Measurements from ENCODE around the gene NRDC.
"Not testable (repeated sequence)": the region's sequence is repeated elsewhere in the genome, so short reads cannot be mapped to it uniquely, and the experiment has no call there.

The NRDC gene

GRCh38 chr1:51842261-51842660 is 36.3 kb downstream of the NRDC start:
- no peak for DNase-seq (ENCODE audit: low read depth, low spot score)

DNA sequence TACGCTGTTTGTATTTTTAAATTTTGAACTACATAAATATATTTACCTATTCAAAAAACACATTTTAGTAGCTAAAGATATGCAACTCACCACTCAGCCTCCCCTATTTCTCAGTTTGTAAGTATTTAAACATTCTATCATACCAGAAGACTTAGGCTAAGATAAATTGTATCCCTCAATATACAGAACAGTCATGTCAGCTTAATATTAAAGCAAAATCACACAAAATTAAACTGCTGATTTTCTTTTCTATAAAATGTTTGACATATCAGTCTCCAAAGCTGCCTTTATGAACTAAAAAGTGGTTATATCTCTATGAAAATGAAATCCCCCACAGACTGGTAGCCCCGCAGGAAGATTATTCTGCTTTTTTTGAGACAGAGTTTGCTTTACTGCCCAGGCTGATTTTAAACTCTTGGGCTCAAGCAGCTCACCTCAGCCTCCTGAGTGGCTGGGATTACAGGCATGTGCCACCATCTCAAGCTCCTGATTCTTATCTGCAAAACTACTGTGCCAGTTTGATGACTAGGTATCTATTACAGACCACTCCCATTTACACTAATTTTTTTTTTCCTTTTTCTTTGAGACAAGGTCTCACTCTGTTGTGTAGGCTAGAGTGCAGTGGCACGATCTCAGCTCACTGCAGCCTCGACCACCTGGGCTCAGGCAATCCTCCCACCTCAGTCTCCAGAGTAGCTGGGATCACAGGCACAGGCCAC is 37.6 kb downstream of the NRDC start:
- no peak for DNase-seq (ENCODE audit: low read depth, low spot score)

DNA sequence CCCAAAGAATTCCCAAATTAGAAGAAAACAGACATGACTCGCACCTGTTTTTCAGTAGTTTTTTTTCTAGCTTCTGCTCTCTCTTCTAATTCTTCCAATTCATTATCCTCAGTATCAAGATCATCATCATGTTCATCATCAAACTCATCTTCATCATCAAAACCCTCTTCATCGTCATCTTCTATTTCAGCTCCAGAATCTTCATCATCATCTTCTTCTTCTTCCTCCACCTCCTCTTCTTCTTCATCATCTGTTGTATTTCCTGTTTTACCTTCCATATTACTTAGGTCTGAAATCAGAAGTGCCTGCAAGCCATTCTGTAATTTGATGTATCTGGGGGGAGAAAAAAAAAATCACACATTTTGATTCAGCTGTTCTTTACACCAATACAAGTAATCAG is 38.3 kb downstream of the NRDC start:
- no peak for DNase-seq (ENCODE audit: low read depth, low spot score)

GRCh38 chr1:51839094-51839493 is 39.4 kb downstream of the NRDC start:
- DNase-seq (ENCODE audit: low read depth, low spot score), result no peak

GRCh38 chr1:51837243-51837642 is 41.3 kb downstream of the NRDC start:
- no peak for DNase-seq (ENCODE audit: low read depth, low spot score)

DNA sequence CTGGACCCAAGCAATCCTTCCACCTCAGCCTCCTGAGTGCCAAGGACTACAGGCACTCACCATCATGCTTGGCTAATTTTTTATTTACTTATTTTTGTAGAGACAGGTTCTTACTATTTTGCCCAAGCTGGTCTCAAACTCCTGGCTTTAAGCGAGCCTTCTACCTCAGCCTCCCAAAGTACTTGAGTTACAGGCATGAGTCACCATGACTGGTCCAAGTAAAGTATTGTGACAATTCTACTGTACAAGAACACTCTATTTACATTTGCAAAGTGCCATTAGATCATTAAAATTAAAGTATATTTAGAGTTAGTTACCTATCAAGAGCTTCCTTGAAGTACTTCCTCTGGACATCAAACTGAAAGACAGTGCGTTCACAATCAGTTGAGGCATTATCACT is 44.8 kb downstream of the NRDC start:
- DNase-seq (ENCODE audit: low read depth, low spot score), result no peak

DNA sequence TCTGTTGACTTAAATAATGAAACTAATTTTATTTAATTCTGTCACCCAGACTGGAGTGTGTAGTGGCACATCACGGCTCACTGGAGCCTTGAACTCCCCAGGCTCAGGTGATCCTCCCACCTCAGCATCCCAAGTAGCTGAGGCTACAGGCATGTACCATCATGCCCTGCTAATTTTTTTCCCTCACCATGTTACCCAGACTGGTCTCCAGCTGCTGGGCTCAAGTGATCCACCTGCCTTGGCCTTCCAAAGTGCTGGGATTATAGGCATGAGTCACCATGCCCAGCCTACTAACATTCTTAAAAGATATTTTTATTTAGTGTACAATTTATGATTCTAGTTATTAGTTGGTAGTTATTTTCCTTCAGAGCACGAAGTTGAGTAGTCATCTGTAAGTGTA is 49.5 kb downstream of the NRDC start:
- DNase-seq (ENCODE audit: low read depth, low spot score), result no peak

GRCh38 chr1:51819810-51820209 is 58.7 kb downstream of the NRDC start:
- DNase-seq (ENCODE audit: low read depth, low spot score), result no peak

DNA sequence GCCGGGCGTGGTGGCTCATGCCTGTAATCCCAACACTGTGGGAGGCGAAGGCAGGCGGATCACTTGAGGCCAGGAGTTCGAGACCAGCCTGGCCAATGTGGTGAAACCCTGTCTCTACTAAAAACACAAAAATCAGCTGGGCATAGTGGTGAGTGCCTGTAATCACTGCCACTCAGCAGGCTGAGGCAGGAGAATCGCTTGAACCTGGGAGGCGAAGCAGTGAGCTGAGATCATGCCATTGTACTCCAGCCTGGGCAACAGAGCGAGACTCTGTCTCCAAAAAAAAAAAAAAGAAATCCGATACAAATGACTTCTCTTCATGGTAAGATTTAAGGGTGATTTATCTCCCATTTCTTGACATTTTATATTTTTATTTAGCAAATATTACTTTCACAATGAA is 59.5 kb downstream of the NRDC start:
- not testable (repeated sequence) for DNase-seq (ENCODE audit: low read depth, low spot score)

- DNase-seq (ENCODE audit: low read depth, low spot score), result no peak
Measured at GRCh38 chr1:51818487-51818886, 60.0 kb downstream of the NRDC start.

DNA sequence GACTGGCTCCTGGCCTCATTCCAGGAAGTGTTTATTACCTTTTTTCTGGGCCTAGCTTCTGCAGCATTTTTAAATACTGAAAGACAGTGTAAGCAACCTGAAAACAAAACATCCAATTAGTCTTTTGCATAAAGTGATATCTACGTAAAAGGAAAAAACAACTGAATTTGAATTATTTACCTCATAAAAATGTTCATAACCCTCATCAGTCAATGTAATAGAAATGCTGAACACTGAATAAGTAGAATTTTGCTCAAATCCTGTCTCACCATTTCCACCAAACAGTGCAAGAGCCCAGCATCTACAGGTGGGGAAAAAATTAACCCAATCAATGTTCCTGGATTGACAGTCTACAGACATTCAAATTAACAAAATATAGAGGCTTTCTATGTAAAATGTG is 64.0 kb downstream of the NRDC start:
- DNase-seq (ENCODE audit: low read depth, low spot score), result no peak

DNA sequence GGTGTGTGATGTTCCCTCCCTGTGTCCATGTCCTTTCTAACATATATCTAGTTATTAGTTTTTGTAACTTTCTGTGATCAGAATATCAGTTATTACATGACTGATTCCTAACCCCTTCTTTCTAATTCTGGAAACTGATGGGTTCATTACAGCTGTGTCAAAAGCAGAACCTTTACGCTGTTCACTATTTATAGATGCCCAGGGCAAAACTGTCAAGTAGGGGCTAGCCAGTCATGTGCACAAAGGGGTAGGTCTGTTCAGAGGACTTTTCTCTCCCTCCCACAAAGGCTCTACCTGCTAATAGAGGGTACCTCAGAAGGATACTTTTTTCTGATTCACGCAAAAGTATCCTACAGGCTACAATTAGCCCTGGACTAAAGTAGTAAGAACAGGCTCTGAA is 79.2 kb downstream of the NRDC start:
- DNase-seq (ENCODE audit: low read depth, low spot score), result no peak

- no peak for DNase-seq (ENCODE audit: low read depth, low spot score)
Measured at GRCh38 chr1:51794868-51795267, 83.7 kb downstream of the NRDC start.

DNA sequence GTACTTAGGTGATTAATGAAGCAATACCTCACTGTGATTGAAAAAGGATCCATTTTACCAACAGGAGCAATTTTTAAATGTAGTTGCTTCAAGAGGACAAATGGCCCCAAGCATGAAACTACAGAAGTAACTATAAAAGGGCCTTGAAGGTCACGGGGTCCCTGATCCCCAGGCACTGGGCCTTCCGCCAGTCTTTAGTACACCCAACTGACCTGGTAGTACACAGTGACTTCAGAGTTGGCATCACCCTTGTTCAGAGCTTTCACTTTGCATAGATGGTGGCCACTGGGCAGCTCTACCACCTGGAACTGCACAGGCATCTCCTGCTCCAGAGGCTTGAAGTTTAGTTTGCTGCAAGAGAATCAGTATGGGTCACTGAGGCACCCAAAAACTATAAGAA is 84.3 kb downstream of the NRDC start:
- DNase-seq (ENCODE audit: low read depth, low spot score), result no peak

DNA sequence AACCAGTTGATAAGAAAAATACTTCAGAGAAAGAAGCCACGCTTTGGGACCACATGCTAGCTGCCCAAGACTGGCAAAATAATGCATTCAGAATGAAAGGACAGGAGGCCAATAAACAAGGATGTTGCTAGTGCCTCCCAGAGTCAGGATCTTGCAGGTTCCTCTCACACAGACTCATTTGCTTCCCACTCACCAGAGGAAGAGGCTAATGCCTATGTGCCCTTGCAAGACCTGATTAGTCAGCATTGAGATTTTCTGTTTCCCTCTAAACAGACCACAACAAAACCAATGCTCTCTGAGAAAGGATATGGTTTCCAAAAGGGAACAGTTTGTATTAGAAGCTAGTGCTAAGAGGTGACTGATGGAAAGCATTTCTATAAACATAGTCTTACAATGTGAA is 85.7 kb downstream of the NRDC start:
- DNase-seq (ENCODE audit: low read depth, low spot score), result no peak

- no peak for DNase-seq (ENCODE audit: low read depth, low spot score)
Measured at GRCh38 chr1:51791888-51792287, 86.6 kb downstream of the NRDC start.

- no peak for DNase-seq (ENCODE audit: low read depth, low spot score)
Measured at GRCh38 chr1:51790385-51790784, 88.1 kb downstream of the NRDC start.

GRCh38 chr1:51789342-51789741 is 89.2 kb downstream of the NRDC start:
- DNase-seq (ENCODE audit: low read depth, low spot score), result no peak

DNA sequence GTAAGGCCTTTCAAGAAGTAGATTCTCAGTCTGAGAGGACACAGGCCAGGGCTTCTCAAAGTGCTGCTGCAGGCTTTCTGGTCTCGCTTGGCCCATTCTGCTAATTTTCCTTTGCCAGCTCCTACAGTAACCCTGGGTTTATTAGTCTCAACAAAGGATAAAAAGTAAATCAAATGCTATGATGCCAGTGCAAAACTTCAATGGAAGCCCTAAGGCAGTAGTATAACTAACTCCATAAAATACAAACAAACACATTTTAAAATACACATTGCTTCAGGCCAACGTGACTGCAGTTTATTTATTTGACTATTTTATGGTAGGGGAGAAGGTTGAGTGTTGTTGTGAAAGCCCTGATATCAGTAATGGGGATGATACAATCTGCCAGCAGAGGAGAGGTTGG is 89.6 kb downstream of the NRDC start:
- DNase-seq (ENCODE audit: low read depth, low spot score), result no peak

- DNase-seq (ENCODE audit: low read depth, low spot score), result no peak
Measured at GRCh38 chr1:51784997-51785421, 93.5 kb downstream of the NRDC start.

DNA sequence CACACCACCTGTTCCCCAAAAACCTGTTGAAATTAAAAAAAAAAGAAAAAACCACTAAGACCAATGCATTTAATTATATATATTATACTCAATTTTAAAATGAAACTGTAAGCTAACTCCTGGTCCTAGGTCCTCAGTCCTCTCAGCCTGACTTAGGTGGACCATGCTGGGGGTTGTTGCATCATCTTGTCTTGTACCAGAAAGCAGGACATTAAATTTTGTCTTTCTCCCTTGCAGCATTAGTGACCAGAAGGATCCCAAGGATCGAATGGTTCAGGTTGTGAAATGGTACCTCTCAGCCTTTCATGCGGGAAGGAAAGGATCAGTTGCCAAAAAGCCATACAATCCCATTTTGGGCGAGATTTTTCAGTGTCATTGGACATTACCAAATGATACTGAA is 97.6 kb downstream of the NRDC start:
- DNase-seq (ENCODE audit: low read depth, low spot score), result no peak

DNA sequence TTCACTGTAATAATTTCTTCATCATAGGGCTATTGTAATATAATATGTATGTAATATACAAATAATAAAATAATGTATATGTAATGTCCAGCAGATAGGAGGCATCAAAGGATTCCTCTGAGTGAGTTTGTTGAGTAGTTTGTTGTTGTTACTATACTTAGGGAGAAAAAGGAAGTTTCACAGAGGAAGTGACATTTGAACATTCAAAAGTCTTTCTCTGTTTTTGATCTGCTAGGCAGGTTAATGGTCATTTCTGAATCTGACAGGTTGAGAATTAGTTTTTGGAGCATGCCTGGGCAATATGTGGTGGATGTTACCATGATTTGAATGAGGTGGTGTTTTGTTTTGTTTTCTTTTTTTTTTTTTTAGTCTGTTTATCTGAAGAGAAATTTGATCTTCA is 102.1 kb downstream of the NRDC start:
- no peak for DNase-seq (ENCODE audit: low read depth, low spot score)

GRCh38 chr1:51768971-51769588 is 109.4 kb downstream of the NRDC start:
- DNase-seq (ENCODE audit: low read depth, low spot score), result peak; percentile 45

GRCh38 chr1:51761351-51761750 is 117.2 kb downstream of the NRDC start:
- no peak for DNase-seq (ENCODE audit: low read depth, low spot score)
